GM12875 (cell line): ENCODE measurements around the gene RAP1GAP2.
"Not testable (repeated sequence)": the region's sequence is repeated elsewhere in the genome, so short reads cannot be mapped to it uniquely, and the experiment has no call there.

Source experiments
- H3K4me3 ChIP-seq: one replicate; pipeline ENCODE4 v1.5.1; 2011; ENCODE audit warnings: low read depth, low read length, control low read depth
- TF ChIP-seq, protein P1 (sequence below): IDR thresholded peaks from 2 replicates; pipeline ENCODE4 v1.5.1; 2011; ENCODE audit warnings: low read depth, mild to moderate bottlenecking, control low read depth, inconsistent platforms, low read length, moderate library complexity, borderline replicate concordance; ENCODE audit not compliant: insufficient read depth

RAP1GAP2 gene

DNA sequence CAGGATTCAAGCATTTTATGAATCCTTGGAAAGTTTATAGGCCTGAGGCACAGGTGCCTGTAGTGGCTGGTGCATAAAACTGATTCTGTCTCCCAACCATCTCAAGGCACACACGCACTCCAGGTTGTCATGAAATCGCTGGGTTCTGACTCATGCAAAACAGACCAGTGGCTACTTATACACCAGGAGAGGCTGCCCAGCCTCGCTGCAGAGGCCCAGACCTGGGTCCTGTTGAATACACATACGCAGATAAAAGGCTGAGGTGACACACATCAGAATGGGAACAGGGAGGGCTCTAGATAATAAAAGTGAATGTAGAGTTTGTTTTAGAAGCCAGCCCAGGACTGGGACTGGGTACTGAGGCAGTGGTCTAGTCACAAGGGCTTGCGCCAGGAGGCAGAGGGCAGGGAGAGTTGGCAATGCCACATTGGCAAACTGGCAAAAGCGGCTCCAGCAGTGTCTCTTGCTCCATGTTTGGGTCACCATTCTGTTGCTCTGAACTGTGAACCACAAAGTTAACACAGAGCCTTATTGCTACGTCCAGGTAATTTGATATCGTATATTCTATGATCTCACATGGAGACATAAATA is 253.6 kb downstream of the RAP1GAP2 start:
- no peak overlapping the region for H3K4me3 ChIP-seq
- TF ChIP-seq, protein P1, sequence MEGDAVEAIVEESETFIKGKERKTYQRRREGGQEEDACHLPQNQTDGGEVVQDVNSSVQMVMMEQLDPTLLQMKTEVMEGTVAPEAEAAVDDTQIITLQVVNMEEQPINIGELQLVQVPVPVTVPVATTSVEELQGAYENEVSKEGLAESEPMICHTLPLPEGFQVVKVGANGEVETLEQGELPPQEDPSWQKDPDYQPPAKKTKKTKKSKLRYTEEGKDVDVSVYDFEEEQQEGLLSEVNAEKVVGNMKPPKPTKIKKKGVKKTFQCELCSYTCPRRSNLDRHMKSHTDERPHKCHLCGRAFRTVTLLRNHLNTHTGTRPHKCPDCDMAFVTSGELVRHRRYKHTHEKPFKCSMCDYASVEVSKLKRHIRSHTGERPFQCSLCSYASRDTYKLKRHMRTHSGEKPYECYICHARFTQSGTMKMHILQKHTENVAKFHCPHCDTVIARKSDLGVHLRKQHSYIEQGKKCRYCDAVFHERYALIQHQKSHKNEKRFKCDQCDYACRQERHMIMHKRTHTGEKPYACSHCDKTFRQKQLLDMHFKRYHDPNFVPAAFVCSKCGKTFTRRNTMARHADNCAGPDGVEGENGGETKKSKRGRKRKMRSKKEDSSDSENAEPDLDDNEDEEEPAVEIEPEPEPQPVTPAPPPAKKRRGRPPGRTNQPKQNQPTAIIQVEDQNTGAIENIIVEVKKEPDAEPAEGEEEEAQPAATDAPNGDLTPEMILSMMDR, result no peak

DNA sequence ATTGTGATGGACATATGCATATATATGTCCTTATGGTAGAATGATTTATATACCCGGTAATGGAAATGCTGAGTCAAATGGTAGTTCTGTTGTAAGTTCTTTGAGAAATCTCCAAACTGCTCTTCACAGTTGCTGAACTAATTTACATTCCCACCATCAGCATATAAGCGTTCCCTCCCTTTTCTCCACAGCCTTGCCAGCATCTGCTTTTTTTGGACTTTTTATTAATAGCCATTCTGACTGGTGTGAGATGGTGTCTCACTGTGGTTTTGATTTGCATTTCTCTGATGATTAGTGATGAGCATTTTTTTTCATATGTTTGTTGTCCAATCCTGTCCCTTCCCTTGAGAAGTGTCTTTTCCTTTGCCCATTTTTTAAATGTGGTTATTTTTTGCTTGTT is 258.6 kb downstream of the RAP1GAP2 start:
- not testable (repeated sequence) for H3K4me3 ChIP-seq

DNA sequence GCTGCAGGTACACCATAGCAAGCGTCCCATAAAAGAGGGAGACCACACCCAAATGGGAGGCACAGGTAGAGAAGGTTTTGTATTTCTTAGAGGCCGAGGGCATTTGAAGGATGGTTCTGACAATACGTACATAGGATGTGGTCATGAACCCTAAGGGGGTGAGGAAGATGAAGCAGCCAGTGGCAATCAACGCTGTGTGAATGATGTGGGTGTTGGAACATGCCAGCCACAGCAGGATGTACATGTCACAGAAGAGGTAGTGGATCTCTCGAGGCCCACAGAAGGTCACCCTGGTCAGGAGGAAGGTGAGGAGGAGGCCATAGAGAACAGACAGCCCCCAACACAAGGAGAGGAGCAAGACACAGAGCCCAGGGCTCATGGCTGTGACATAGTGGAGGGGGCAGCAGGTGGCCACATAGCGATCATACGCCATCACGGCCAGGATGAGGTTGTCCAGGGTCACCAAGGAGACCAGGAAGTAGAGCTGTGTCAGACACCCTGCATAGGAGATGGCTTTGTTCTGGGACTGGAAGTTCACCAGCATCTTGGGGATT is 266.7 kb downstream of the RAP1GAP2 start:
- not testable (repeated sequence) for H3K4me3 ChIP-seq

DNA sequence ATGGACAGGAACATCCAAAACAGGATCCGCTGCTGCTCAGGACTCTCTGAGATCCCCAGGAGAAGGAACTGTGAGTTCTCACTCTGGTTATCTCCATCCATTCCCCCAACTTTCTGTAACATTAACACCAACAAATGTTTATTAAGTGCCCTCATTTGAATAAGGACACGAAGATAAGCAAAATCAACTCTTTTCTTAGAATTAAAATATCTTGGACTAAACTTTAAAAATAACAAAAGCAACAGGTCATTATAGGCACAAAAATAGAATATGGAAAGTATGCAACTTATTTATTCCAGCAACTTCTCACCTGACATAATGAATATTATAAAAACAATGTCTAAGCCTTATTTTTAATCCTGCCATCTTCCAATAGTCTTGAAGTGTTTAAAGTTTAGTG is 267.3 kb downstream of the RAP1GAP2 start, which contains the start of gene OR1D5:
OR1D5 (minus strand) TSS at position 101 of the 400 bp plus-strand sequence; CDS start at position 101, 0 bp downstream.
- H3K4me3 ChIP-seq, result not testable (repeated sequence)

DNA sequence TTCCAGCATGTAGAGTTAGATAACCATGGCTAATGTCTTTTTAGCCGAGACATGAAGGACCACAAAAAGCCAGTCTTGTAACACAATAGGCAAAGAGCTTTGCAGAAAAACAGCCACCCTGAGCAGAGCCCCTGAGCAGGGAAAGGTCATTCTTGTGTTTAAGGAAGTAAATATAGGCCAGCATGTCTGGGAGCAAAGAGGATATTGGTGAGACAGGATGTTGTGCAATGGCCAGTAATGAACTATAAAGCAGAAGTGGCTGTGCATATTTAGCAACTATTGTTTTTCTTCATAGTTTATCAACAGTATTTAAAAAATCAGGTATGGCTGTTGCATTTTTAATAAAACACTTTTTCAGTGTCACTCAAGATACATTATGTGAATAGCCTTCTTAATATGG is 269.0 kb downstream of the RAP1GAP2 start:
- H3K4me3 ChIP-seq, result not testable (repeated sequence)

DNA sequence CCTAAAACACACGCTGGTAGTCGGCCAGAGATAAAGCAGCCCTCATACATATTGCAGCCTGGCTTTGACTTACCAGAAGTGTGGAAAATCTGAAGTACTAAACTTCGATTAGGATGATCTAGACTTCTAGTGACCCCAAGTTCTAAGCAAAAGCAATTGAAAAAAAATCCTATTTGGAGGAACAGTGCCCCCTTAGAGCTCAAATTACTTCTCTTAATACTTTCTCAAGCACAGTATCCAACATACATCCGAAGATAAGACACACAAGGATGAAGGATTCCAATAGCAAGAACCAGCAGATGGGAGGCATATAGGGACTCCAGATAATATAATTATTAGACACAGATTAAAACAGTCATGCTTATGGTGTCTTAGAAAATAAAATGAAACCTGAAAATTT is 277.6 kb downstream of the RAP1GAP2 start:
- not testable (repeated sequence) for H3K4me3 ChIP-seq
